GM19455 (cell line): ENCODE measurements around the gene MTHFSD.

Experiments used
- ATAC-seq: cut with Tn5 transposase; IDR thresholded peaks from one replicate; pipeline ENCODE4 v1.9.1; 2021; ENCODE audit not compliant: unreplicated experiment

Gene MTHFSD

GRCh38 chr16:86515413-86515776 lies 39.6 kb downstream of the MTHFSD start:
- ATAC-seq: no peak

GRCh38 chr16:86514481-86515376 lies 40.3 kb downstream of the MTHFSD start:
- ATAC-seq: no peak

DNA sequence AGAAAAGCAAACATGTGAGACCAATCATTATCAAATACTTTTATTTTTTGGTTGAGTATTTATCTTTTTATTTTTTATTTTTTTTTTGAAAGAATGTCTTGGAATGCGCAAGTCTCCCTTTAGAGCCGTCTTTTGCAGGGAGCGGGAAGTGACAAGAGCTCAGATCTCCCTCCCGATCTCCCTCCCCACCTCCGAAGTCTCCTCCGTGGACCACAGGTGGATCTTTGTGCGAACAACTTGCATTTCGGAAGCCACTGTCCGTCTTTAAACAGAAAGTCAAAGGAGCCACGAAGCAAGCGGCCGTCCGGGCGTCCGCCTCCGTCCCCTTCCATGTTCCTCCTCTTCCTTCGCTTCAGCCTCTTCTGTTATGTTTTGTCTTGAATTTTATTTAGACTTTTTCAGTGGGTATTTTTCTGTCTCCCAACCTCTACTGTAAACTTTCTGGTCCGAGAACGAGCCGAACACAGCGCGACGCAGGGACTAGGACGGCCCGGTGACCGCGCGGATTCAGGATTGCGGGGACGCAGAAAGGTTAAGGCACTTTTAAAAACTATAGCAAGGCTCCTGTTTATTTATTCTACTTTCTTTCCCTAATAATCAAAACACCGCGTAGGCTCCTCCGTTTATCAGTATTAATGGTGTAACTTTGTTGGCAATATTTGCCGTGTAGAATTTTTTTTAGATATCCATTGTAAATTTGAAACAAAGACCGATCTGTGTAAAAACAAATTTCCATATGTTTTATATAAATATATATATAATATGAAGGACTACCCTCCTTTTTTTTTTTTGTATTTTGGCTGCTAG lies 41.4 kb downstream of the MTHFSD start:
- no peak for ATAC-seq

DNA sequence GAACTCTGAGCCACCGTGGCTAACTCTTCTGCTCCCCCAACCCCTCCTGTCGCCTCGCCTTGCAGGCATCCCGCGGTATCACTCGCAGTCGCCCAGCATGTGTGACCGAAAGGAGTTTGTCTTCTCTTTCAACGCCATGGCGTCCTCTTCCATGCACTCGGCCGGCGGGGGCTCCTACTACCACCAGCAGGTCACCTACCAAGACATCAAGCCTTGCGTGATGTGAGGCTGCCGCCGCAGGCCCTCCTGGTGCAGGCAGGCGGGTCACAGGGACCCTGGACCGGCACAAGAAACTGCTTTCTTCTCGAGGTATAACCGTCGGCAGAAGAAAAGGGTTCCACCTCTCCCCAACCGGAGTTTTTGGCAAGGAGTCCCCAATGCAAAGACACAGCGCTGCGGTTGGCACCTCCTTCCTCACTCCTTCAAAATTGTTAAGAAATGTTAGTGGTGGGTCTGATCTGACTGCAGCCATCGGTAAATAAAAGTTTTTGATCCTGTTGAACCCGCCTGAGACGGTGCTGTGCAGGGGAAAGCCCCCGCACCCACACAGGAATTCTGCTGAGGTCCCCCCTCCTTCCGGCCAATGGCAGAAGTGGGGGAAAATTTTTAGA lies 42.1 kb downstream of the MTHFSD start:
- no peak for ATAC-seq

GRCh38 chr16:86512301-86512859 lies 42.7 kb downstream of the MTHFSD start:
- no peak for ATAC-seq

DNA sequence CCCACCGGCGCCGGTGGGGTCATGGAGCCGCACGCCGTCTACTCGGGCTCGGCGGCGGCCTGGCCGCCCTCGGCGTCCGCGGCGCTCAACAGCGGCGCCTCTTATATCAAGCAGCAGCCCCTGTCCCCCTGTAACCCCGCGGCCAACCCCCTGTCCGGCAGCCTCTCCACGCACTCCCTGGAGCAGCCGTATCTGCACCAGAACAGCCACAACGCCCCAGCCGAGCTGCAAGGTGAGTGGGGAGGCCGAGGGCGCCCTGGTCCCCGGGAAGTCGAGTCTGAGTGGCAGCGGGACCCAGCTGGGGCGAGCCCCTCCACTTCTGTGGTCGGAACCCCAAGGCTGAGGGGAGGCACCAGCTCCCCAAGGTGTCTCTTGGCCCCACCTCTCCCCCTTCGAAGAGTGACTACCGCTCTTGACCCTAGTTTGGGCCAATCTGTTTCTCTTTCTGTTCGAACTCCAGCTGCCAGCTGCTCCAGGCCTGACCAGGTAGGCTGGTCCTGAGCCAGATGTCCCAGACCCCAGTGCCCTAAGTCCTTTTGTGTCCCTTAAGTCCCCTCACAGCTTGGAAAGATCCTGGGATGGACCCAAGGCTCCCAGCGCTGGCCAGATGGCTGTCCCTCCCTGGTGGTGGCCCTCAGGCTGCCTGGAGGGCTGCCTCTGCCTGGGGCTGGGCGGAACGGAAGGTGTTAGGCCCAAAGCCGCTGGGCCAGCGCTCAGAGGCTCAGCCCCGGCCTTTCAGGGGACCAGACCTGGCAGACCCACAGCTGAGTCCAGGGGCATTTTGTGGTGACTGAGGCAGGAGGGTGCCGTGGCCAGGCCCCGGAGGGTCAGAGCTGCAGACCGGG lies 43.5 kb downstream of the MTHFSD start:
- no peak for ATAC-seq

DNA sequence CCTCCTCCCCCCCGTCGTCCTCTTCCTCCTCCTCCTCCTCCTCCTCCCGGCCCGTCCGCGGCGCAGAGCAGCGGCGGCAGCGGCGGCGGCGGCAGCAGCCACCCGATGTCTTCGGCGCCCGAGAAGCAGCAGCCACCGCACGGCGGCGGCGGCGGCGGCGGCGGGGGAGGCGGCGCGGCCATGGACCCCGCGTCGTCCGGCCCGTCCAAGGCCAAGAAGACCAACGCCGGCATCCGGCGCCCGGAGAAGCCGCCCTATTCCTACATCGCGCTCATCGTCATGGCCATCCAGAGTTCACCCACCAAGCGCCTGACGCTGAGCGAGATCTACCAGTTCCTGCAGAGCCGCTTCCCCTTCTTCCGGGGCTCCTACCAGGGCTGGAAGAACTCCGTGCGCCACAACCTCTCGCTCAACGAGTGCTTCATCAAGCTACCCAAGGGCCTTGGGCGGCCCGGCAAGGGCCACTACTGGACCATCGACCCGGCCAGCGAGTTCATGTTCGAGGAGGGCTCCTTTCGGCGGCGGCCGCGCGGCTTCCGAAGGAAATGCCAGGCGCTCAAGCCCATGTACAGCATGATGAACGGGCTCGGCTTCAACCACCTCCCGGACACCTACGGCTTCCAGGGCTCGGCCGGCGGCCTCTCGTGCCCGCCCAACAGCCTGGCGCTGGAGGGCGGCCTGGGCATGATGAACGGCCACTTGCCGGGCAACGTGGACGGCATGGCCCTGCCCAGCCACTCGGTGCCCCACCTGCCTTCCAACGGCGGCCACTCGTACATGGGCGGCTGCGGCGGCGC lies 44.4 kb downstream of the MTHFSD start, which contains the start of gene FOXF1:
TSS of gene FOXF1 (plus strand) at position 63 of the 797 bp plus-strand sequence. CDS start at position 106, 43 bp downstream.
- ATAC-seq: no peak

DNA sequence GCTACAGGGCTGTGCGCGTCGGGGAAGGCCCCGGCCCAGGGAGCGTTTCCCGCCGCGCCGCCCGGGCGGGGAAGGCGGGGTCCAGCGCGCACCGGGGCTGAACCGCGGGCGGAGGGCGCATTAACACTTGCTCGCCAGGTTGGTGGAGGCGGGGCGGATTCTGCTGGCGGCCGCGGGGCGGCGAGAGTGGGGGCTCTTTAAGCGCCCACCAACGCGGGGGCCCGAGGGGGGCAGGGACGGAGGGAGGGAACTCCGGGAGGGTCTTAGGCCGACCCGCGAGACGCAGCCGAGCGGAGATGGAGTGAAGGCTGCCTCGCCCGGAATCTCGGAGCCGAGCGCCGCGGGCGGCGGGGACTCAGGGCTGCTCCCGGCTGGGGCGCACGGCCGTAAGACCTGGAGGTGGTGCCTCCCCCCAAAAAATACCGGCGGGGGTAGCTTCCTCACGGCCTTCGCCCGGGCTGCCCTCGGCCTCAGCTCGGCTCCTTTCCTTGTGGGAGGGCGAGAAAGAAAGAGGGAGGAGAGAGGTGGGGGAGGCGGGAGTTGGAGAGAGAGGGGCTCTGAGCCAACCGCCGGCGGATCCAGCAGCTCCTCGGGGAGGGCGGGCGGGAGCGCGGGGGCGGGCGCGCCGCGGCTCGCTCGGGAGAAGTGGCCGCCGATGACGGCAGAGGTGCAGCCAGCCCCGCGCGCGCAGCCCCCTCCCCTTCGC lies 45.1 kb downstream of the MTHFSD start:
- ATAC-seq: no peak

- ATAC-seq: no peak
Measured at GRCh38 chr16:86508947-86509758, 45.9 kb downstream of the MTHFSD start.

DNA sequence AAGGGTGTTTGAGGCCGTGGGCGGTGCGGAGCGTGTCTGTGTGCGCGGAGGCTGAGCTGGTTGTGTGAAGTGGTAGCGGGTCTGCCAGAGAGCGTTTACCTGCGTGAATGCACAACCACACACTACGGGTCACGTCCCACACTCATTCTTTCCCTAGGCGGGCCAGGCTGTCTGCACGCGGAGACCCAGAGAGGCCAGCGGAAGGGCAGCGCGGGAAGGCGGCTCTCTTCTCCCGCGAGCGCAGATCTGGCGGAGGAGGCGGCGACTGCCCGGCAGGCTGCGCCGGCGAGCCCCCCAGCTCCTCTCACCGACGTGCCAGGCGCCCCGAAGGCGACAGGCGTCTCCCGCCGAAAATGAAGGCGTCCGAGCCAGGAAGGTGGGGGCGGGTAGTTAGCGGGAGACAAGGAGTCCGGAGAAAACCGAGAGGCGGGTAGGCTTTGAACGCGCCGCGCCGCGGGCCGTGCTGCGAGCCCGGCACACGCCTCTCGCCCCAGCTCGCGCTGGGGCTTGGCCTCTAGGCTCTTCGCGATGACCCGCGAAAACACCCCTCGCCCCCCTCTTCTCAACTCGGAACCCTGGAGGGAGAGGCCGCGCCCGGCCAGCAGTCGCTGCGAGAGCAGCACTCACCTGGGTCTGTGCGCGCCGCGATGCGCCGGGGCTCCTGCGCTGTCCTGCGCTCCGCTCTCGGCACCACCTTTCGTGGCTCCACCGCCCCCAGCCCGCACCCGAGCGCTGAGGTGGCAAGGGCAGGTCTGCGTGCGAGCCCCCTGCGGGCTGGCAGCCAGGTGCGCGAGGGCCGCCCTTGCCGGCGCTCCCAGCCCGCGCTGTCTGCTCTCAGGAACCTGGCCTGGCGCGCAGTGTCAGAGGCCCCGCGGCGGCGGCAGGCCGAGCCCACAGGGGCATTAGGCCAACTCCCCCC lies 46.7 kb downstream of the MTHFSD start:
- no peak for ATAC-seq

DNA sequence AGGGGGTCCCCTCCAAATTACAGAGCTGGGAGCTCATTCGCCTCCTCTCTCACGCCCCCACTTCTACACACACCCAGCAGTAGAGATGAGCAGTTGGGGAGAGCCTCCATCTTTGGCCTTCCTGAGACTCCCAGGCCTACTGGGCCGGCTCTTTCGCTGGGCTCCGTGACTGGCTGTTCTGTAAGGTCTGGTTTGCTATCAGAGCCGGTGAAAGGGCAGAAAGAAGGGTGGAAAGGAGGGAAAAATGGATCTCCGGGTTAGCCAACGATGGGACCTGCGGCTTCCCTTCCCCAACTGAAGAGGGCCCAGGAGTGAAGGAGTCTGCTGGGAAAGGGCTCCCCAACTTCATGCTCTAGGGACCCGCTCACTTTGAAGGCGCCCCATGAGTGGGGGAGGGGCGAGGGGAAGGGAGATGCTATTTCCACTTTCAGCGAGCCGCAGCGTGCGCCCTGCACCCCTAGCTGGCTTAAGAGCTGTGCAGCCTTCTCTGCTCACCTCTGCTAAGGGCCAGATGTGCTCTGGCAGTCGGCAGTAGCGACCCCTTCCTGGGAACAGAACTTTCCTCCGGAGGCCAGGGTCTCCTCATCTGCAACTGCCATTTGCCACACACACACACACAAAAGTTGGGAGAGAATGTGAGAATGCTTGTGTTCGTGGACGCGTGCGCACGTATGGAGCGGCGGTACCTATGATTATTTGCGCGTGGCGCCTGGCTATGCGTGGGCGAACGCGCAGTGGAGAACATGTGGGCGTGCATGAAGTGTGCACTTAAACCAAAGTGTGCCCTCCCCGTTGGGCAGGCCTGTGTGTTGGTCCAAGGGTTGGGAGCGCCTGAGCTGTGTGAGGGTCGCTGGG lies 47.6 kb downstream of the MTHFSD start:
- no peak for ATAC-seq

GRCh38 chr16:86505899-86506864 lies 48.9 kb downstream of the MTHFSD start:
- no peak for ATAC-seq

DNA sequence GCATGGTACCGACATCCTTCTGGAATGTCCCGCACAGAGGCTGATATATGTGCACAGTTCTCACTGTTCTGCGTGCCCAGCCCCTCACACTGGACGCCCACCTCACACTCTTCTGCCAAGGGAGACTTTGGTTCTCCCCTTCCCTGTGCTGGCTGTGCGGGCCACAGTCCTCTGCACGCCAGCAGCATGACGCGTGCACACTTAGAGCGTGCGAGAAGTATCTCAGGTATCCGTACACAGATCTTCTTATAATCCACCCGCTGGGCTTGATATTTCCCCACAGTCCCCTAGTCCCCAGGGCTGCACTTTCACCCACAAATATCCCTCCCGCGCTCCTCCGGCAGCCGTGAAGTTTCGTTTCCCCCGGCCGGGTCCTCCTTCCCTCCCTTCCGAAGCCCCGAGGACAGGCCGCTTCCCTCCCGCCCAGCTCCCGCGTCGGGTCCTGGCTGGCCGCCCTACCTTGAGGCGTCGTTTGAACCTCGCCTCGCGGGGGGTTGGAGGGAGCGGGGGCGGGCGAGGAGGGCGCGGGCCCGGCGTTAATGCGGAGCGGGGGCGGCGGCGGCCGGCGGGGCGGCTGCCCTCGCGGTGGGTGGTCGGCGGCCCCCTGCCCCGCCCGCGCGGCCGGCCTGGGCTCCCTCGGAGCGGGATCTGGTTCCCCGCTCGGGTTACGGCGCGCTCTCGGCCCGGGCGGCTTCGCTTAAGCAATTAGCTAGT lies 49.7 kb downstream of the MTHFSD start:
- ATAC-seq: no peak
